K562 (cell line): Measurements from ENCODE around the gene SNX18. TPM values are rescaled to one million over a fixed set of nuclear protein-coding genes. Genes with fewer than 3 reads are reported as not detected.

Source experiments
- ATAC-seq: fragments of 200-7000 bp; cut with Tn5 transposase; 3 replicates; pipeline ENCODE4 v1.9.1; 2020; ENCODE audit warnings: moderate library complexity
- BruUV-seq: library from RNA; stranded (reverse); fragments of 400-500 nt; replicated peaks from 2 replicates; lab custom pipeline; 2021; lab: Mats Ljungman, UMichigan
- CTCF ChIA-PET: fragments of 300-600 bp; formaldehyde crosslinking; extraction: SDS; loops from one replicate; lab custom pipeline; 2021; ENCODE audit warnings: low intra/inter-chr PET ratio; lab: Yijun Ruan, JAX
- POLR2A ChIA-PET: fragments of 300-600, 350-650 bp; sonication (Branson Sonifier 250); formaldehyde crosslinking; extraction: SDS; loops from one replicate; lab custom pipeline; 2021; ENCODE audit warnings: antibody characterized with exemption, inconsistent platforms; lab: Yijun Ruan, JAX
- DNase-seq, 4 experiments: peaks; one replicate each; pipeline versions ENCODE4 v3.0.0 to v3.0.0-alpha.2; 2011 to 2018; ENCODE audit warnings: low spot score in 3 of 4, mixed read lengths in 3 of 4; ENCODE audit errors: extremely low read depth in 1 of 4
- FAIRE-seq: peaks from 2 replicates; lab custom pipeline; 2011; peaks lifted over from hg19 to GRCh38; lab: Jason Lieb, UNC
- H2AFZ ChIP-seq: 2 replicates; pipeline ENCODE4 v1.6.0; 2011; ENCODE audit warnings: low read depth, low read length, control low read depth, inconsistent platforms
- H3K27ac ChIP-seq: fragments of 200-600 bp; 3 replicates; pipeline ENCODE4 v1.8.0; 2011; ENCODE audit warnings: low read depth, mild to moderate bottlenecking, control low read depth, inconsistent platforms, low read length, moderate library complexity, mixed read lengths; ENCODE audit errors: extremely low read depth
- H3K27me3 ChIP-seq, 2 experiments: fragments of 300-600 bp in 1 of 2; 2 replicates in 1 of 2; 3 replicates in 1 of 2; pipeline versions ENCODE4 v1.6.0 to v1.8.0; 2011; ENCODE audit warnings: inconsistent platforms in 2 of 2, low read length in 2 of 2, mild to moderate bottlenecking in 1 of 2, mixed read lengths in 1 of 2, moderate library complexity in 1 of 2; ENCODE audit not compliant: control insufficient read depth in 2 of 2, insufficient read depth in 2 of 2
- H3K36me3 ChIP-seq: fragments of 300-600 bp; 3 replicates; pipeline ENCODE4 v1.8.0; 2011; ENCODE audit warnings: mild to moderate bottlenecking, low read length, inconsistent platforms; ENCODE audit not compliant: control insufficient read depth, insufficient read depth
- H3K4me1 ChIP-seq, 2 experiments: fragments of 200-600 bp in 1 of 2; replicated peaks in 1 of 2; 2 replicates in 1 of 2; 3 replicates in 1 of 2; pipeline versions ENCODE4 v1.5.1 to v1.8.0; 2011; ENCODE audit warnings: inconsistent platforms in 2 of 2, low read length in 2 of 2, mild to moderate bottlenecking in 1 of 2, mixed read lengths in 1 of 2, moderate library complexity in 1 of 2; ENCODE audit not compliant: control insufficient read depth in 2 of 2, insufficient read depth in 2 of 2
- H3K4me2 ChIP-seq: 2 replicates; pipeline ENCODE4 v1.6.1; 2011; ENCODE audit warnings: low read length, control low read depth, inconsistent platforms, mixed read lengths; ENCODE audit not compliant: insufficient read depth
- H3K4me3 ChIP-seq: fragments of 200-600 bp; sonication (generic), shearing (Covaris generic); 2 replicates; pipeline ENCODE4 v1.5.1; 2016; ENCODE audit warnings: control low read depth, inconsistent platforms
- H3K79me2 ChIP-seq: fragments of 200-600 bp; 3 replicates; pipeline ENCODE4 v1.8.0; 2011; ENCODE audit warnings: low read length, inconsistent platforms; ENCODE audit not compliant: control insufficient read depth, insufficient read depth
- H3K9ac ChIP-seq, 2 experiments: 2 replicates each; pipeline versions ENCODE4 v1.6.0 to v1.6.1; 2011; ENCODE audit warnings: low read depth in 2 of 2, low read length in 2 of 2, control low read depth in 1 of 2, inconsistent platforms in 1 of 2, mild to moderate bottlenecking in 1 of 2, mixed read lengths in 1 of 2; ENCODE audit not compliant: insufficient read depth in 1 of 2
- H3K9me1 ChIP-seq: one replicate; pipeline ENCODE4 v1.6.0; 2011; ENCODE audit warnings: inconsistent platforms, mild to moderate bottlenecking, low read length, moderate library complexity; ENCODE audit not compliant: control insufficient read depth, insufficient read depth
- H3K9me3 ChIP-seq: replicated peaks from 2 replicates; pipeline ENCODE4 v1.5.1; 2011; ENCODE audit warnings: low read depth, low read length, inconsistent platforms; ENCODE audit not compliant: control insufficient read depth, insufficient read depth
- H4K20me1 ChIP-seq: replicated peaks from 2 replicates; pipeline ENCODE4 v1.6.1; 2011; ENCODE audit warnings: low read length, inconsistent platforms, mixed read lengths; ENCODE audit not compliant: control insufficient read depth, insufficient read depth
- EHMT2 ChIP-seq: fragments of 450-650 bp; IDR thresholded peaks from 2 replicates; pipeline ENCODE4 v1.6.1; 2018; ENCODE audit warnings: antibody characterized with exemption
- MBD2 ChIP-seq: sonication (generic); IDR thresholded peaks from 2 replicates; pipeline ENCODE4 v1.6.1; 2016; ENCODE audit warnings: low read depth, borderline replicate concordance
- SAFB2 ChIP-seq: fragments of 200-400 bp; formaldehyde crosslinking; IDR thresholded peaks from 2 replicates; pipeline ENCODE4 v1.6.1; 2018; ENCODE audit warnings: borderline replicate concordance, low read length, low read depth, moderate library complexity; ENCODE audit not compliant: severe bottlenecking
- SAP30 ChIP-seq: fragments of 200-600 bp; sonication (generic); IDR thresholded peaks from 2 replicates; pipeline ENCODE4 v1.6.1; 2012; ENCODE audit warnings: borderline replicate concordance, low read depth, mild to moderate bottlenecking, moderate library complexity, low read length, control low read depth, inconsistent platforms; ENCODE audit not compliant: insufficient read depth, poor library complexity, severe bottlenecking
- SPI1 ChIP-seq: IDR thresholded peaks from 2 replicates; pipeline ENCODE4 v1.6.1; 2011; ENCODE audit warnings: low read depth, low read length, control low read depth, borderline replicate concordance
- TARDBP ChIP-seq: fragments of 450-650 bp; IDR thresholded peaks from 2 replicates; pipeline ENCODE4 v1.6.1; 2016
- TRIM24 ChIP-seq, 2 experiments: fragments of 450-650 bp; IDR thresholded peaks; 2 replicates each; pipeline ENCODE4 v1.6.1; 2016
- ZNF23 ChIP-seq: fragments of 250-450 bp; sonication (Bioruptor Pico); IDR thresholded peaks from 2 replicates; pipeline ENCODE4 v1.4.0; 2020; ENCODE audit warnings: mild to moderate bottlenecking
- ZNF311 ChIP-seq: fragments of 250-450 bp; sonication (Bioruptor Pico); IDR thresholded peaks from 2 replicates; pipeline ENCODE4 v1.4.0; 2020; ENCODE audit warnings: mild to moderate bottlenecking, moderate library complexity
- WGBS: fragments of 100-300 bp; shearing (Covaris generic); methylation state at CpG from one replicate; pipeline ENCODE4 v1.1.6; 2016; ENCODE audit warnings: low coverage, mixed read lengths; ENCODE audit not compliant: insufficient coverage; ENCODE audit errors: missing lambda C conversion rate; 5-methylcytosine and 5-hydroxymethylcytosine counted together
- in situ Hi-C: fragments of 300-500 bp; cut with MboI; formaldehyde crosslinking; loops from 4 replicates; pipeline ENCODE4 v1.15.0; 2018; ENCODE audit warnings: inconsistent platforms, mixed read lengths
- intact Hi-C: fragments of 100-400 bp; cut with micrococcal nuclease; formaldehyde crosslinking; loops from 2 replicates; pipeline ENCODE4 v1.14.2; 2022
- polyA plus RNA-seq, 8 experiments: library from polyadenylated mRNA; depleted of rRNA in 4 of 8; stranded (reverse) in 5 of 8; unstranded in 3 of 8; fragments of >200 nt; fragmentation: Nextera tagmentation in 2 of 8; fragmentation: Illumina TruSeq in 1 of 8; extraction: Ambion mirVana in 2 of 8; extraction: Trizol in 1 of 8; gene quantifications; 2 replicates each; pipeline versions ENCODE4 v1.2.1 to v1.2.3, GENCODE V29; 2011 to 2014; ENCODE audit warnings: inconsistent platforms in 1 of 8, missing spikeins in 1 of 8
- total RNA-seq, 7 experiments: library from RNA; depleted of rRNA in 6 of 7; stranded (reverse); fragments of >200 nt in 6 of 7; fragmentation: Illumina TruSeq in 2 of 7; extraction: Trizol in 2 of 7; gene quantifications; 2 replicates each; pipeline versions ENCODE4 v1.2.1 to v1.2.3, GENCODE V29; 2011 to 2021; ENCODE audit warnings: low replicate concordance in 1 of 7
- TF ChIP-seq, protein P1 (sequence below): fragments of 250-450 bp; sonication (Bioruptor Pico); IDR thresholded peaks from 2 replicates; pipeline ENCODE4 v1.8.0; 2022; ENCODE audit warnings: moderate library complexity, mild to moderate bottlenecking, inconsistent platforms
- TF ChIP-seq, protein P2 (sequence below): fragments of 250-450 bp; sonication (Bioruptor Pico); IDR thresholded peaks from 2 replicates; pipeline ENCODE4 v1.8.0; 2021; ENCODE audit warnings: moderate library complexity, mild to moderate bottlenecking, inconsistent platforms

Gene SNX18
- total and polyA plus RNA-seq, 9 of the 15 experiments (the other 6 are each of a cell fraction or from before 2014, with no cell fraction given), result 2.3 to 8.8 (median 6.0) TPM

DNA sequence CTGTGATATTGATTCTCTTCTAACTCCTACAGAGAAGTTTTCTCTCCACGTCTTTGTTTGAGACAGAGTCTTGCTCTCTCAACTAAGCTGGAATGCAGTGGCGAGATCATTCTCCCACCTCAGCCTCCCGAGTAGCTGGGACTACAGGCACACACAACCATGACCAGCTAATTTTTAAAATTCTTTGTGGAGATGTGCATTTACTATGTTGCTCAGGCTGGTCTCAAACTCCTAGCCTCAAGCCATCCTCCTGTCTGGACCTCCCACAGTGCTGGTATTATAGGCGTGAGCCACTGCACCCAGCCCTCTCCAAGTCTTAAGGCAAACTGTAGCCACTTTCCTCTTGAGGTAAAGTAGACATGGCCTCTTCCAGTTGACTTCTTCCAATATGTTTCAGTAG is 72.2 kb downstream of the SNX18 start:
- no peak for ATAC-seq

DNA sequence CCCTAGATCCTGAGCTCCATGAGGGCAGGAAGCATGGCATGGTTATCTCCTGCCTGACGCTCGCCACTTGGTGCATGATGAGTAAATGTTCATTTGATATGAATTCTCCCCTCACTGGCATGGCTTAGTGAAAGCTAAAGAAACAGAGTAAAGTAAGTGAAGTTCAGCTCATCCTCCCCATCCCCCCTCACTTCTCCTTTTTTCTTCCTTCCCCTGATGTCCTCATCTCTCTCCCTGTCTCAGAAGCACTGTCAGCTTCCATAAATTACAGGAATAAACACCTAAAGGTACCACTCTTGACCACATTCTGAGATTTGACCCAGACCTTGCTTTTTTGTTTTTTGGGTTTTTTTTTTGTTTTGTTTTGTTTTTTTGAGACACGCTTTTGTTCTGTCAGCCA is 73.3 kb downstream of the SNX18 start:
- 0% methylated on average over 3 of the region's 3 CpGs for WGBS

More for the DNA sequence above, 72.2 kb downstream of the SNX18 start:
- intact Hi-C loops, result no loop called here
- ChIA-PET POLR2A (interaction anchor here (0.7 to 1.3 kb wide), 2 partner anchors 12 to 760 kb away, joined by 3 read pairs; no protein-coding TSS in a partner anchor), CTCF (no interaction called here)
- FAIRE-seq, result no peak
- no peak overlapping the region for H3K9ac ChIP-seq
- H3K9me3 ChIP-seq, result no peaks in the 10 kb centered on the region
- no peaks in the 10 kb centered on the region for H3K36me3 ChIP-seq
- no peaks in the 10 kb centered on the region for H3K79me2 ChIP-seq
- no peak overlapping the region for H3K27ac ChIP-seq
- no TSS peak for BruUV-seq
- no peaks in the 10 kb centered on the region for H4K20me1 ChIP-seq
- no peak for DNase-seq
- no peaks in the 10 kb centered on the region for H3K4me1 ChIP-seq
- no peak overlapping the region for H3K4me3 ChIP-seq
- no peak overlapping the region for H2AFZ ChIP-seq
- no peak overlapping the region for H3K4me2 ChIP-seq
- in situ Hi-C loops, result no loop called here
- no peaks in the 10 kb centered on the region; a peak in 2 of 5 replicates for H3K27me3 ChIP-seq
- H3K9me1 ChIP-seq, result no peaks in the 10 kb centered on the region
- TF ChIP-seq TARDBP (no peak), ZNF311 (no peak), SAFB2 (no peak), MBD2 (no peak), TRIM24 (IDR thresholded peaks at IDR 0.05) (no peak)
- TF ChIP-seq, protein P1, sequence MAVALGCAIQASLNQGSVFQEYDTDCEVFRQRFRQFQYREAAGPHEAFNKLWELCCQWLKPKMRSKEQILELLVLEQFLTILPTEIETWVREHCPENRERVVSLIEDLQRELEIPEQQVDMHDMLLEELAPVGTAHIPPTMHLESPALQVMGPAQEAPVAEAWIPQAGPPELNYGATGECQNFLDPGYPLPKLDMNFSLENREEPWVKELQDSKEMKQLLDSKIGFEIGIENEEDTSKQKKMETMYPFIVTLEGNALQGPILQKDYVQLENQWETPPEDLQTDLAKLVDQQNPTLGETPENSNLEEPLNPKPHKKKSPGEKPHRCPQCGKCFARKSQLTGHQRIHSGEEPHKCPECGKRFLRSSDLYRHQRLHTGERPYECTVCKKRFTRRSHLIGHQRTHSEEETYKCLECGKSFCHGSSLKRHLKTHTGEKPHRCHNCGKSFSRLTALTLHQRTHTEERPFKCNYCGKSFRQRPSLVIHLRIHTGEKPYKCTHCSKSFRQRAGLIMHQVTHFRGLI (CRISPR knock-in tag), result no peak
- 0% methylated on average over 4 of the region's 4 CpGs for whole genome bisulfite sequencing

More for the DNA sequence above, 73.3 kb downstream of the SNX18 start:
- no peak overlapping the region for H3K4me2 ChIP-seq
- H3K4me1 ChIP-seq, result no peaks in the 10 kb centered on the region
- H3K9me1 ChIP-seq, result no peaks in the 10 kb centered on the region
- H3K36me3 ChIP-seq, result no peaks in the 10 kb centered on the region
- H3K79me2 ChIP-seq, result no peaks in the 10 kb centered on the region
- DNase-seq, result no peak
- H4K20me1 ChIP-seq, result no peaks in the 10 kb centered on the region
- H3K27me3 ChIP-seq, result no peaks in the 10 kb centered on the region; a peak in 2 of 5 replicates
- H3K4me3 ChIP-seq, result no peak overlapping the region
- TF ChIP-seq, protein P2, sequence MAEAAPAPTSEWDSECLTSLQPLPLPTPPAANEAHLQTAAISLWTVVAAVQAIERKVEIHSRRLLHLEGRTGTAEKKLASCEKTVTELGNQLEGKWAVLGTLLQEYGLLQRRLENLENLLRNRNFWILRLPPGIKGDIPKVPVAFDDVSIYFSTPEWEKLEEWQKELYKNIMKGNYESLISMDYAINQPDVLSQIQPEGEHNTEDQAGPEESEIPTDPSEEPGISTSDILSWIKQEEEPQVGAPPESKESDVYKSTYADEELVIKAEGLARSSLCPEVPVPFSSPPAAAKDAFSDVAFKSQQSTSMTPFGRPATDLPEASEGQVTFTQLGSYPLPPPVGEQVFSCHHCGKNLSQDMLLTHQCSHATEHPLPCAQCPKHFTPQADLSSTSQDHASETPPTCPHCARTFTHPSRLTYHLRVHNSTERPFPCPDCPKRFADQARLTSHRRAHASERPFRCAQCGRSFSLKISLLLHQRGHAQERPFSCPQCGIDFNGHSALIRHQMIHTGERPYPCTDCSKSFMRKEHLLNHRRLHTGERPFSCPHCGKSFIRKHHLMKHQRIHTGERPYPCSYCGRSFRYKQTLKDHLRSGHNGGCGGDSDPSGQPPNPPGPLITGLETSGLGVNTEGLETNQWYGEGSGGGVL (CRISPR knock-in tag), result no peak
- TF ChIP-seq EHMT2, result no peak
- no peak for TF ChIP-seq ZNF23 (CRISPR knock-in tag)
- TF ChIP-seq SAP30, result no peak
- peak; percentile 57; the same call in 1 of the 2 replicates for TF ChIP-seq SPI1
- no TSS peak for BruUV-seq
- no peak overlapping the region for H2AFZ ChIP-seq
- intact Hi-C loops (no loop called here), in situ Hi-C loops (no loop called here)
- no peak for FAIRE-seq
- CTCF ChIA-PET, result no interaction called here
- no peaks in the 10 kb centered on the region for H3K9me3 ChIP-seq
- ATAC-seq, result no peak
- H3K27ac ChIP-seq, result no peak overlapping the region
- H3K9ac ChIP-seq, result no peak overlapping the region
- POLR2A ChIA-PET, result interaction anchor here (1.3 kb wide), 1 partner anchor 13 kb away, joined by 3 read pairs; no protein-coding TSS in a partner anchor
